ENCODE measurements around the gene PLEK2. TPM values are rescaled to one million over a fixed set of nuclear protein-coding genes. Genes with fewer than 3 reads are reported as not detected.

The PLEK2 gene
- total RNA-seq, 1 experiment from 2014 or later: 1.3 TPM

- CTCF ChIA-PET: no interaction called here
- peaks cover 53% of the 10 kb centered on the region for H3K36me3 Mint-ChIP-seq
- POLR2A ChIA-PET: no interaction called here
Measured at GRCh38 chr14:67370830-67371229, 41.1 kb downstream of the PLEK2 start.

GRCh38 chr14:67365476-67365875 lies 46.5 kb downstream of the PLEK2 start:
- CTCF ChIA-PET: no interaction called here
- no peak for ATAC-seq
- Mint-ChIP-seq H3K27ac (no peak overlapping the region), H3K4me3 (no peak overlapping the region), H3K9me3 (no peaks in the 10 kb centered on the region), H3K27me3 (ENCODE audit: low read depth) (no peaks in the 10 kb centered on the region), H3K4me1 (peaks cover 9% of the 10 kb centered on the region), H3K36me3 (peaks cover 50% of the 10 kb centered on the region)
- POLR2A ChIA-PET: no interaction called here
- DNase-seq (ENCODE audit: low spot score): no peak
- no peak for TF ChIP-seq E2F5 (CRISPR knock-in tag; IDR thresholded peaks at IDR 0.05)

More at GRCh38 chr14:67370830-67371229, 41.1 kb downstream of the PLEK2 start:
- no peaks in the 10 kb centered on the region for H3K4me1 Mint-ChIP-seq
- DNase-seq (ENCODE audit: low spot score) (no peak), ATAC-seq (no peak)
- H3K4me3 Mint-ChIP-seq: no peak overlapping the region
- H3K27ac Mint-ChIP-seq: no peak overlapping the region
- no peak for TF ChIP-seq USF2 (CRISPR knock-in tag; IDR thresholded peaks at IDR 0.05)
- no peak for TF ChIP-seq RORB (CRISPR knock-in tag; IDR thresholded peaks at IDR 0.05)
- TF ChIP-seq NFE2L1 (CRISPR knock-in tag; IDR thresholded peaks at IDR 0.05): no peak
- TF ChIP-seq CREB1 (CRISPR knock-in tag; IDR thresholded peaks at IDR 0.05): no peak
- TF ChIP-seq SMAD3 (CRISPR knock-in tag; IDR thresholded peaks at IDR 0.05; ENCODE audit: borderline replicate concordance): no peak
- no peak for TF ChIP-seq PRDM15 (CRISPR knock-in tag; IDR thresholded peaks at IDR 0.05)
- no peak for TF ChIP-seq SOX15 (CRISPR knock-in tag; IDR thresholded peaks at IDR 0.05)
- no peak for TF ChIP-seq TCF7 (CRISPR knock-in tag; IDR thresholded peaks at IDR 0.05; ENCODE audit: low read depth)
- TF ChIP-seq CDX4 (CRISPR knock-in tag; IDR thresholded peaks at IDR 0.05; ENCODE audit: borderline replicate concordance): no peak
- no peak for TF ChIP-seq ZNF512 (CRISPR knock-in tag; IDR thresholded peaks at IDR 0.05; ENCODE audit: borderline replicate concordance)
- no peak for TF ChIP-seq MXD4 (CRISPR knock-in tag; IDR thresholded peaks at IDR 0.05; ENCODE audit: borderline replicate concordance)
- no peaks in the 10 kb centered on the region for H3K27me3 Mint-ChIP-seq (ENCODE audit: low read depth)
- H3K9me3 Mint-ChIP-seq: no peaks in the 10 kb centered on the region

- H3K9me3 Mint-ChIP-seq: no peaks in the 10 kb centered on the region
- peak overlapping the region; percentile 99 for H3K4me3 Mint-ChIP-seq
- no peak for DNase-seq (ENCODE audit: low spot score)
- no peaks in the 10 kb centered on the region for H3K27me3 Mint-ChIP-seq (ENCODE audit: low read depth)
- TF ChIP-seq STAT6 (CRISPR knock-in tag; conservative IDR thresholded peaks at IDR 0.05; ENCODE audit: low read depth) (no peak), ATF1 (CRISPR knock-in tag; IDR thresholded peaks at IDR 0.05) (no peak), JUN (CRISPR knock-in tag; IDR thresholded peaks at IDR 0.05) (no peak), IRF2 (CRISPR knock-in tag; IDR thresholded peaks at IDR 0.05; ENCODE audit: borderline replicate concordance, low read depth) (no peak), ZNF671 (CRISPR knock-in tag; IDR thresholded peaks at IDR 0.05) (no peak)
- H3K27ac Mint-ChIP-seq: peak overlapping the region; percentile 97
- peak; percentile 8; the same call in 1 of the 2 replicates for ATAC-seq
- POLR2A ChIA-PET: interaction anchor here (1.2 kb wide), 1 partner anchor 335 kb away, joined by 4 read pairs; the partner anchor contains the start of gene RDH11
- CTCF ChIA-PET: interaction anchor here (1.0 to 1.6 kb wide), 12 partner anchors 47 to 438 kb away, joined by 3 to 10 read pairs (median 5); partner anchors contain the start of gene ARG2
- peaks cover 23% of the 10 kb centered on the region for H3K4me1 Mint-ChIP-seq
- peaks cover 12% of the 10 kb centered on the region for H3K36me3 Mint-ChIP-seq
Measured at GRCh38 chr14:67360470-67361206, 51.3 kb downstream of the PLEK2 start.
